ENCODE data around the gene WDR59. TPM values are rescaled to one million over a fixed set of nuclear protein-coding genes. Genes with fewer than 3 reads are reported as not detected.
"Not testable (repeated sequence)": the region's sequence is repeated elsewhere in the genome, so short reads cannot be mapped to it uniquely, and the experiment has no call there.

Gene WDR59
- total RNA-seq, 1 donor = 14.8 TPM

- DNase-seq (ENCODE audit: insufficient read length, low spot score, missing footprints) = no peak
- Histone ChIP-seq H2AFZ (ENCODE audit: low read length) (no peak overlapping the region), H3K4me3 (ENCODE audit: insufficient read depth, low read length) (no peak overlapping the region), H3K36me3 (ENCODE audit: insufficient read depth, low read length) (peaks cover 3% of the 10 kb centered on the region), H3K79me2 (ENCODE audit: insufficient read depth, low read length) (peaks cover 57% of the 10 kb centered on the region), H4K20me1 (ENCODE audit: insufficient read depth, low read length) (no peaks in the 10 kb centered on the region), H3K9me3 (ENCODE audit: low read depth, low read length) (no peaks in the 10 kb centered on the region), H3K27ac (ENCODE audit: low read depth, low read length) (no peak overlapping the region), H3K4me1 (ENCODE audit: insufficient read depth, low read length) (peaks cover 23% of the 10 kb centered on the region), H3K27me3 (ENCODE audit: insufficient read depth, low read length) (no peaks in the 10 kb centered on the region), H3K4me2 (ENCODE audit: insufficient read depth, low read length) (no peak overlapping the region)
- TF ChIP-seq, protein P1, sequence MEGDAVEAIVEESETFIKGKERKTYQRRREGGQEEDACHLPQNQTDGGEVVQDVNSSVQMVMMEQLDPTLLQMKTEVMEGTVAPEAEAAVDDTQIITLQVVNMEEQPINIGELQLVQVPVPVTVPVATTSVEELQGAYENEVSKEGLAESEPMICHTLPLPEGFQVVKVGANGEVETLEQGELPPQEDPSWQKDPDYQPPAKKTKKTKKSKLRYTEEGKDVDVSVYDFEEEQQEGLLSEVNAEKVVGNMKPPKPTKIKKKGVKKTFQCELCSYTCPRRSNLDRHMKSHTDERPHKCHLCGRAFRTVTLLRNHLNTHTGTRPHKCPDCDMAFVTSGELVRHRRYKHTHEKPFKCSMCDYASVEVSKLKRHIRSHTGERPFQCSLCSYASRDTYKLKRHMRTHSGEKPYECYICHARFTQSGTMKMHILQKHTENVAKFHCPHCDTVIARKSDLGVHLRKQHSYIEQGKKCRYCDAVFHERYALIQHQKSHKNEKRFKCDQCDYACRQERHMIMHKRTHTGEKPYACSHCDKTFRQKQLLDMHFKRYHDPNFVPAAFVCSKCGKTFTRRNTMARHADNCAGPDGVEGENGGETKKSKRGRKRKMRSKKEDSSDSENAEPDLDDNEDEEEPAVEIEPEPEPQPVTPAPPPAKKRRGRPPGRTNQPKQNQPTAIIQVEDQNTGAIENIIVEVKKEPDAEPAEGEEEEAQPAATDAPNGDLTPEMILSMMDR (IDR thresholded peaks at IDR 0.05; ENCODE audit: extremely low read depth, low read depth, low read length) = no peak
Observed at GRCh38 chr16:75021410-75021809, 36.5 kb upstream of the WDR59 start.

GRCh38 chr16:75019586-75019985 is 34.7 kb upstream of the WDR59 start:
- Histone ChIP-seq H4K20me1 (ENCODE audit: insufficient read depth, low read length) (no peaks in the 10 kb centered on the region), H3K4me2 (ENCODE audit: insufficient read depth, low read length) (peak overlapping the region; percentile 3), H3K4me3 (ENCODE audit: insufficient read depth, low read length) (no peak overlapping the region), H3K9me3 (ENCODE audit: low read depth, low read length) (no peaks in the 10 kb centered on the region), H3K27me3 (ENCODE audit: insufficient read depth, low read length) (no peaks in the 10 kb centered on the region), H3K36me3 (ENCODE audit: insufficient read depth, low read length) (peaks cover 3% of the 10 kb centered on the region), H2AFZ (ENCODE audit: low read length) (no peak overlapping the region), H3K79me2 (ENCODE audit: insufficient read depth, low read length) (peaks cover 67% of the 10 kb centered on the region), H3K27ac (ENCODE audit: low read depth, low read length) (peak overlapping the region; percentile 54), H3K4me1 (ENCODE audit: insufficient read depth, low read length) (peaks cover 12% of the 10 kb centered on the region)
- no peak for DNase-seq (ENCODE audit: insufficient read length, low spot score, missing footprints)
- TF ChIP-seq, protein P1 (IDR thresholded peaks at IDR 0.05; ENCODE audit: extremely low read depth, low read depth, low read length) = no peak

DNA sequence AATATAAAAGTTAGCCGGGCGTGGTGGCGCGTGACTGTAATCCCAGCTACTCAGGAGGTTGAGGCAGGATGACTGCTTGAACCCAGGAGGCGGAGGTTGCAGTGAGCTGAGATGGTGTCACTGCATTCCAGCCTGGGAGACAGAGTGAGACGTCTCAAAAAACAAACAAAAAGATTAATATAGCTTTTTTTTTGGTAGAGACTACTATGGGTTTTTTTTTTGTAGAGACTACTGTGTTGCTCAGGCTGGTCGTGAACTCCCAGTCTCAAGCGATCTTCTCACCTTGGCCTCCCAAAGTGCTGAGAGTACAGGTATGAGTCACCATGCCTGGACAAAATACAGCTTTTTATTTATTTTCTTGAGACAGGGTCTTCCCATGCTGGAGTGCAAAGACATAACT is 34.1 kb upstream of the WDR59 start:
- DNase-seq (ENCODE audit: insufficient read length, low spot score, missing footprints) = no peak
- H3K79me2 ChIP-seq (ENCODE audit: insufficient read depth, low read length) = peaks cover 67% of the 10 kb centered on the region
- no peaks in the 10 kb centered on the region for H3K27me3 ChIP-seq (ENCODE audit: insufficient read depth, low read length)
- no peak overlapping the region for H2AFZ ChIP-seq (ENCODE audit: low read length)
- peaks cover 12% of the 10 kb centered on the region for H3K4me1 ChIP-seq (ENCODE audit: insufficient read depth, low read length)
- no peak overlapping the region for H3K4me3 ChIP-seq (ENCODE audit: insufficient read depth, low read length)
- peak overlapping the region; percentile 54 for H3K27ac ChIP-seq (ENCODE audit: low read depth, low read length)
- H3K4me2 ChIP-seq (ENCODE audit: insufficient read depth, low read length) = peak overlapping the region; percentile 3
- no peaks in the 10 kb centered on the region for H4K20me1 ChIP-seq (ENCODE audit: insufficient read depth, low read length)
- no peaks in the 10 kb centered on the region for H3K9me3 ChIP-seq (ENCODE audit: low read depth, low read length)
- peaks cover 3% of the 10 kb centered on the region for H3K36me3 ChIP-seq (ENCODE audit: insufficient read depth, low read length)
- TF ChIP-seq, protein P1 (IDR thresholded peaks at IDR 0.05; ENCODE audit: extremely low read depth, low read depth, low read length) = no peak

DNA sequence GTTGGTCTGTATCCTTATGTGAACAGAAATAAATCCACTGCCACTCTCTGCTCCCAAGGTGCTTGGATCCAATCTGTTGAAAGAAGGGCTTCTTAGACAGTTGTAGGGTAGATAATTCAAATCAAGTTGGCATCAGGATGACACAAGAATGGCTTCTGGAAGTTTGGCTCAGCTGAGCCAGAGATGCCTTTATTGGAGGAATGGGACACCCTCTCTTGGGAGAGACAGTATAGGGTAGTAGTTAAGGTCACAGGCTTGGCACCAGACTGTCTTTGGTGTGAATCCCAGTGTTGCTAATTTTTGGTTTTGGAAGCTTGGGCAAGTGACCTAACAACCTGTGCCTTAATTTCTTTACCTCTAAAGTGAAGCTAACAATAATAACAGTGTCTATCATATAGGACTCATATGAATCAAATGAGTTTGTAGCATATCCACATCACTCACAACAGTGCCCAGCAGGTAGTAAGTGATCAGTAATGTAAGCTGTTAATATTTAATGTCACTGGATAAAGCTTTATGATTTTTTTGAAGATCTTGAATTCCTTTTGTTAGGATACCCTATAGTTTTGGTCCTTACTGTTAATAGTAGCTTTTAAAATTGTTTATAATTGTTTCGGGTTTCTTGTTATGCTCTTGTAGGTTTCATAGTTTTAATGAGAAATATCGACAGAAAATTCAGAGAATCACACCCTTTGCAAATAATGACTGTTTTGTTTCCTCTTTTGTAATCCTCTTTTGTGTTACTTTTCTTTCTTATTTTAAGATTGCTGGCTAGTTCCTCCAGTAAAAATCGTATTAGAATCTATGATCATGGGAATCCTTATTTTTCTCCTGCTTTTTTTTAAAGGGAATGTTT is 33.0 kb upstream of the WDR59 start:
- peaks cover 9% of the 10 kb centered on the region for H3K4me1 ChIP-seq (ENCODE audit: insufficient read depth, low read length)
- H3K27ac ChIP-seq (ENCODE audit: low read depth, low read length) = peak overlapping the region; percentile 54
- H3K9me3 ChIP-seq (ENCODE audit: low read depth, low read length) = no peaks in the 10 kb centered on the region
- no peak overlapping the region for H3K4me2 ChIP-seq (ENCODE audit: insufficient read depth, low read length)
- H3K4me3 ChIP-seq (ENCODE audit: insufficient read depth, low read length) = no peak overlapping the region
- TF ChIP-seq, protein P1 (IDR thresholded peaks at IDR 0.05; ENCODE audit: extremely low read depth, low read depth, low read length) = no peak
- H2AFZ ChIP-seq (ENCODE audit: low read length) = no peak overlapping the region
- no peaks in the 10 kb centered on the region for H3K27me3 ChIP-seq (ENCODE audit: insufficient read depth, low read length)
- peaks cover 72% of the 10 kb centered on the region for H3K79me2 ChIP-seq (ENCODE audit: insufficient read depth, low read length)
- peaks cover 3% of the 10 kb centered on the region for H3K36me3 ChIP-seq (ENCODE audit: insufficient read depth, low read length)
- DNase-seq (ENCODE audit: insufficient read length, low spot score, missing footprints) = no peak
- H4K20me1 ChIP-seq (ENCODE audit: insufficient read depth, low read length) = no peaks in the 10 kb centered on the region

- not testable (repeated sequence) for H3K4me3 ChIP-seq (ENCODE audit: insufficient read depth, low read length); H3K36me3 ChIP-seq (ENCODE audit: insufficient read depth, low read length); H3K9me3 ChIP-seq (ENCODE audit: low read depth, low read length); H3K27ac ChIP-seq (ENCODE audit: low read depth, low read length); H4K20me1 ChIP-seq (ENCODE audit: insufficient read depth, low read length); H2AFZ ChIP-seq (ENCODE audit: low read length); H3K4me2 ChIP-seq (ENCODE audit: insufficient read depth, low read length); H3K27me3 ChIP-seq (ENCODE audit: insufficient read depth, low read length); DNase-seq (ENCODE audit: insufficient read length, low spot score, missing footprints)
- Histone ChIP-seq H3K4me1 (ENCODE audit: insufficient read depth, low read length) (peaks cover 16% of the 10 kb centered on the region), H3K79me2 (ENCODE audit: insufficient read depth, low read length) (peaks cover 74% of the 10 kb centered on the region)
Observed at GRCh38 chr16:75016451-75017081, 31.6 kb upstream of the WDR59 start.
